HepG2 (cell line): ENCODE data around the gene FAM83G. TPM values are rescaled to one million over a fixed set of nuclear protein-coding genes. Genes with fewer than 3 reads are reported as not detected.

ENCODE experiments used
- ATAC-seq: fragments of 200-7000 bp; cut with Tn5 transposase; 3 replicates; pipeline ENCODE4 v1.9.1; 2020; ENCODE audit warnings: mild to moderate bottlenecking, moderate library complexity
- BruUV-seq: library from RNA; stranded (reverse); fragments of 400-500 nt; replicated peaks from 2 replicates; lab custom pipeline; 2021; lab: Mats Ljungman, UMichigan
- CTCF ChIA-PET: fragments of 300-600 bp; formaldehyde crosslinking; extraction: SDS; loops from one replicate; lab custom pipeline; 2021; ENCODE audit warnings: low total read pairs, inconsistent platforms, low intra/inter-chr PET ratio; lab: Yijun Ruan, JAX
- POLR2A ChIA-PET: fragments of 350-600 bp; sonication (Branson Sonifier 250); formaldehyde crosslinking; loops from one replicate; lab custom pipeline; 2020; ENCODE audit warnings: antibody characterized with exemption, inconsistent platforms; lab: Yijun Ruan, JAX
- DNase-seq: peaks from one replicate; pipeline ENCODE4 v3.0.0-alpha.2; 2015; ENCODE audit warnings: low spot score
- FAIRE-seq: peaks from 3 replicates; lab custom pipeline; 2011; peaks lifted over from hg19 to GRCh38; lab: Jason Lieb, UNC
- H2AFZ ChIP-seq: one replicate; pipeline ENCODE4 v1.6.1; 2011; ENCODE audit warnings: low read length, inconsistent platforms
- H3K27ac ChIP-seq: fragments of 300-600 bp; 3 replicates; pipeline ENCODE4 v1.8.0; 2011; ENCODE audit warnings: mixed run types, mild to moderate bottlenecking, mixed read lengths, low read length, inconsistent platforms; ENCODE audit not compliant: insufficient read depth; ENCODE audit errors: extremely low read length
- H3K27me3 ChIP-seq, 2 experiments: fragments of 200-600 bp in 1 of 2; 2 replicates in 1 of 2; 3 replicates in 1 of 2; pipeline versions ENCODE4 v1.6.0 to v1.8.0; 2011; ENCODE audit warnings: low read length in 2 of 2, mild to moderate bottlenecking in 2 of 2, moderate library complexity in 2 of 2, inconsistent platforms in 1 of 2; ENCODE audit not compliant: insufficient read depth in 2 of 2, control insufficient read depth in 1 of 2
- H3K36me3 ChIP-seq, 2 experiments: fragments of 200-600 bp in 1 of 2; replicated peaks in 1 of 2; 2 replicates in 1 of 2; 3 replicates in 1 of 2; pipeline versions ENCODE4 v1.5.1 to v1.8.0; 2011; ENCODE audit warnings: low read length in 2 of 2, inconsistent platforms in 1 of 2; ENCODE audit not compliant: insufficient read depth in 2 of 2, control insufficient read depth in 1 of 2
- H3K4me1 ChIP-seq: 2 replicates; pipeline ENCODE4 v1.5.1; 2012; ENCODE audit warnings: low read length, inconsistent platforms; ENCODE audit not compliant: insufficient read depth
- H3K4me2 ChIP-seq: 2 replicates; pipeline ENCODE4 v1.6.0; 2011; ENCODE audit warnings: low read depth, low read length, inconsistent platforms
- H3K4me3 ChIP-seq, 3 experiments: fragments of 200-600 bp in 1 of 3; sonication (generic), shearing (Covaris generic) in 1 of 3; replicated peaks in 1 of 3; 2 replicates each; pipeline ENCODE4 v1.5.1; 2011 to 2016; ENCODE audit warnings: low read length in 3 of 3, inconsistent platforms in 2 of 3, low read depth in 2 of 3, mild to moderate bottlenecking in 2 of 3, control low read depth in 1 of 3, mixed read lengths in 1 of 3; ENCODE audit not compliant: insufficient read depth in 1 of 3
- H3K79me2 ChIP-seq: one replicate; pipeline ENCODE4 v1.6.1; 2011; ENCODE audit warnings: low read length, inconsistent platforms; ENCODE audit not compliant: insufficient read depth
- H3K9ac ChIP-seq: 2 replicates; pipeline ENCODE4 v1.6.0; 2011; ENCODE audit warnings: mild to moderate bottlenecking, low read depth, low read length, inconsistent platforms; ENCODE audit not compliant: insufficient read depth
- H3K9me3 ChIP-seq: 2 replicates; pipeline ENCODE4 v1.5.1; 2012; ENCODE audit warnings: mild to moderate bottlenecking, low read length
- H4K20me1 ChIP-seq: 2 replicates; pipeline ENCODE4 v1.6.0; 2011; ENCODE audit warnings: inconsistent platforms, mild to moderate bottlenecking, low read length, moderate library complexity; ENCODE audit not compliant: insufficient read depth
- ATF7 ChIP-seq, 2 experiments: fragments of 450-650 bp in 1 of 2; sonication (generic) in 1 of 2; formaldehyde crosslinking in 1 of 2; IDR thresholded peaks; 2 replicates each; pipeline versions ENCODE4 v1.4.0 to v1.6.1; 2016 to 2020; ENCODE audit warnings: antibody characterized with exemption in 1 of 2, mild to moderate bottlenecking in 1 of 2, missing genetic modification reagents in 1 of 2
- RBM22 ChIP-seq: fragments of 200-400 bp; formaldehyde crosslinking; optimal IDR thresholded peaks from 2 replicates; pipeline ENCODE3; 2017; ENCODE audit warnings: mild to moderate bottlenecking, low read length, moderate library complexity
- ZNF101 ChIP-seq: sonication (generic); formaldehyde crosslinking; IDR thresholded peaks from 2 replicates; pipeline ENCODE4 v1.4.0; 2020; ENCODE audit warnings: mild to moderate bottlenecking, low read depth, missing genetic modification reagents, borderline replicate concordance
- ZNF562 ChIP-seq: sonication (generic); formaldehyde crosslinking; IDR thresholded peaks from 2 replicates; pipeline ENCODE4 v1.8.0; 2022; ENCODE audit warnings: missing genetic modification reagents, borderline replicate concordance
- ZNF720 ChIP-seq: sonication (generic); formaldehyde crosslinking; IDR thresholded peaks from 2 replicates; pipeline ENCODE4 v1.4.0; 2020; ENCODE audit warnings: missing genetic modification reagents
- WGBS: methylation state at CpG from one replicate; pipeline ENCODE4 v1.1.6; 2017; ENCODE audit warnings: low lambda C conversion rate; 5-methylcytosine and 5-hydroxymethylcytosine counted together
- in situ Hi-C: cut with HindIII; loops from 2 replicates; pipeline ENCODE4 v1.10.0; 2017; ENCODE audit warnings: low pct_unique_long_range_greater_than_20kb; ENCODE audit not compliant: extremely low pct_ligation_motif_present
- intact Hi-C: fragments of 100-400 bp; cut with micrococcal nuclease; formaldehyde crosslinking; loops from one replicate; pipeline ENCODE4 v1.10.0; 2022; ENCODE audit not compliant: unreplicated experiment
- polyA plus RNA-seq, 8 experiments: library from polyadenylated mRNA; depleted of rRNA in 3 of 8; stranded (reverse) in 7 of 8; unstranded in 1 of 8; fragments of >200 nt; fragmentation: Illumina TruSeq in 4 of 8; extraction: Trizol in 4 of 8; gene quantifications; 2 replicates each; pipeline versions ENCODE4 v1.2.1 to v1.2.3, GENCODE V29; 2011 to 2016; ENCODE audit warnings: low read depth in 4 of 8, missing spikeins in 1 of 8, mixed read lengths in 1 of 8; ENCODE audit not compliant: insufficient read depth in 1 of 8
- total RNA-seq, 5 experiments: library from RNA; depleted of rRNA; stranded (reverse); fragments of >200 nt; fragmentation: Illumina TruSeq; extraction: Trizol; gene quantifications; 2 replicates each; pipeline ENCODE4 v1.2.3, GENCODE V29; 2016; ENCODE audit warnings: low read depth in 1 of 5

FAM83G gene
- total and polyA plus RNA-seq, 2 of the 13 experiments (the other 11 are each of a cell fraction or from before 2014, with no cell fraction given) = 13.7 to 18.6 TPM

GRCh38 chr17:18932360-18933055, 72.1 kb downstream of the FAM83G start:
- DNase-seq (no peak), ATAC-seq (no peak), FAIRE-seq (no peak)
- TF ChIP-seq ZNF562 (CRISPR knock-in tag) (no peak), RBM22 (peak; percentile 66)
- no TSS peak for BruUV-seq
- no peak overlapping the region for H3K9ac ChIP-seq
- no peak overlapping the region for H2AFZ ChIP-seq
- intact Hi-C loops (no loop called here), in situ Hi-C loops (no loop called here)
- peaks cover 0 to 4% of the 10 kb centered on the region in 2 experiments; a peak in 1 of 5 replicates for H3K27me3 ChIP-seq
- H3K4me3 ChIP-seq = no peak overlapping the region
- no peaks in the 10 kb centered on the region for H3K79me2 ChIP-seq
- POLR2A ChIA-PET = no interaction called here
- no peak overlapping the region for H3K4me2 ChIP-seq
- H3K4me1 ChIP-seq = no peaks in the 10 kb centered on the region
- H3K27ac ChIP-seq = no peak overlapping the region
- no peaks in the 10 kb centered on the region for H3K9me3 ChIP-seq
- H3K36me3 ChIP-seq = peaks cover 4 to 26% of the 10 kb centered on the region in 2 experiments; a peak in 3 of 5 replicates
- H4K20me1 ChIP-seq = no peaks in the 10 kb centered on the region
- 88% methylated on average over 4 of the region's 5 CpGs for WGBS
- CTCF ChIA-PET = no interaction called here

GRCh38 chr17:18928628-18929125, 75.9 kb downstream of the FAM83G start:
- peaks cover 8 to 32% of the 10 kb centered on the region in 2 experiments for H3K36me3 ChIP-seq
- no peak for FAIRE-seq
- peak; percentile 65 for TF ChIP-seq ATF7 (IDR thresholded peaks at IDR 0.05)
- no peak for TF ChIP-seq ATF7 (CRISPR knock-in tag; IDR thresholded peaks at IDR 0.05)
- no peak for TF ChIP-seq ZNF720
- no peak for TF ChIP-seq ZNF101 (CRISPR knock-in tag)
- POLR2A ChIA-PET = no interaction called here
- H4K20me1 ChIP-seq = no peaks in the 10 kb centered on the region
- H3K4me1 ChIP-seq = peaks cover 18% of the 10 kb centered on the region
- 94% methylated on average over 9 of the region's 9 CpGs for WGBS
- in situ Hi-C loops = no loop called here
- DNase-seq = no peak
- no peaks in the 10 kb centered on the region for H3K79me2 ChIP-seq
- CTCF ChIA-PET = no interaction called here
- no TSS peak for BruUV-seq
- ATAC-seq = no peak
- H3K4me2 ChIP-seq = no peak overlapping the region
- H3K4me3 ChIP-seq = no peak overlapping the region
- no peak overlapping the region for H3K27ac ChIP-seq
- no peaks in the 10 kb centered on the region for H3K9me3 ChIP-seq
- H3K27me3 ChIP-seq = no peaks in the 10 kb centered on the region
- H3K9ac ChIP-seq = no peak overlapping the region
- intact Hi-C loops = no loop called here
- no peak overlapping the region for H2AFZ ChIP-seq
